GM21381 (cell line): ENCODE results near the gene ZFAND5.

Experiments
- ATAC-seq: cut with Tn5 transposase; IDR thresholded peaks from one replicate; pipeline ENCODE4 v1.9.1; 2021; ENCODE audit warnings: mild to moderate bottlenecking, moderate library complexity; ENCODE audit not compliant: unreplicated experiment

ZFAND5 gene

GRCh38 chr9:72327631-72328030 lies 37.4 kb downstream of the ZFAND5 start:
- peak; percentile 58 for ATAC-seq

GRCh38 chr9:72326641-72327040 lies 38.4 kb downstream of the ZFAND5 start:
- no peak for ATAC-seq

- no peak for ATAC-seq
Measured at GRCh38 chr9:72324974-72325373, 40.0 kb downstream of the ZFAND5 start.

- ATAC-seq, result no peak
Measured at GRCh38 chr9:72322678-72323077, 42.3 kb downstream of the ZFAND5 start.

- ATAC-seq, result no peak
Measured at GRCh38 chr9:72322259-72322658, 42.7 kb downstream of the ZFAND5 start.

GRCh38 chr9:72315510-72316311 lies 49.3 kb downstream of the ZFAND5 start:
- no peak for ATAC-seq

- no peak for ATAC-seq
Measured at GRCh38 chr9:72315089-72315509, 49.9 kb downstream of the ZFAND5 start.

- ATAC-seq, result no peak
Measured at GRCh38 chr9:72313507-72313906, 51.5 kb downstream of the ZFAND5 start.

GRCh38 chr9:72312386-72312987 lies 52.5 kb downstream of the ZFAND5 start:
- ATAC-seq, result no peak

GRCh38 chr9:72309364-72310133 lies 55.5 kb downstream of the ZFAND5 start:
- ATAC-seq, result no peak

GRCh38 chr9:72306761-72307160 lies 58.2 kb downstream of the ZFAND5 start:
- no peak for ATAC-seq

- ATAC-seq, result no peak
Measured at GRCh38 chr9:72305707-72306106, 59.3 kb downstream of the ZFAND5 start.

GRCh38 chr9:72305102-72305546 lies 59.9 kb downstream of the ZFAND5 start:
- peak; percentile 61 for ATAC-seq

- no peak for ATAC-seq
Measured at GRCh38 chr9:72304538-72304937, 60.5 kb downstream of the ZFAND5 start.
